PC-9 (cell line): Measurements from ENCODE around the gene DNAJC7.

Experiments
- EZH2 ChIP-seq: fragments of 200-600 bp; sonication (generic); IDR thresholded peaks from 2 replicates; pipeline ENCODE4 v1.8.0; 2017; ENCODE audit warnings: antibody characterized with exemption, low read depth
- TF ChIP-seq, protein P1 (sequence below): fragments of 200-600 bp; sonication (generic); conservative IDR thresholded peaks from 2 replicates; pipeline ENCODE4 v1.6.1; 2017; ENCODE audit warnings: mixed run types, antibody characterized with exemption, mild to moderate bottlenecking, moderate library complexity

DNA sequence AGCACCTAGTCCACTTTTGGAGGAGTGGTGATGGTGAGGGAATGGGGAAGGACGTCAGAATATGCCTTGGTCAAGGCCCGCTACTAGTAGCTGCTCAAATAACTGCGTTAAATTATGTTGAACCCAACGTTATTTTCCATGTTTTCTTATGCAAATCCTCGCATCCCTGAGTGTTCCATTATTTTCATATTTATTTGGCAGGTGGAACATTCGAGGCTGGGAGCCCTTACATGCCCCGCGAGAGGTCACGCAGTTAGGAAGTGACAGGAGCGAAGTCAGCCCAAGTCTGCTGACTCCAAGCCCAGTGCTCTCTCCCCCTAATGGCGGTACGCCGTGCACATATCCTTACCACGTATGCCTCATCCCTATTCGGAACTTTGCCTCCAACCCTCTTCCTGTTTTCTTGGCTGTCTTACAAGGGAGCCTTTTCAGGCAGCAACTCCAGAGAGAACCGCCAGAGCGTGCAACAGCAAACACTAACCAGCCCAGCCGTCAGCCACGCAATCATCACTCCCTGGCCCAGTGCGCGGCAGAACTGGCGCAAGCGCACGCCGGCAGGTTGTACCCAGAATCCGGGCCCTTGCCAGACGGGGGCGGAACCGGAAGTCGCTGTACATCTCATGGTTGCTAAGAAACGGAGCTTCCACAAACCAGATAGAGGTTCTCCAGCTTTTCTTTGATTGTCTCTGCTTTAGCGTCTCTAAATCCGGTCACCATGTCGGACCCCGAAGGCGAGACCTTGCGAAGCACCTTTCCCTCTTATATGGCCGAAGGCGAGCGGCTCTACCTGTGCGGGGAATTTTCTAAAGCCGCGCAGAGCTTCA is 87.0 kb downstream of the DNAJC7 start, which contains the start of gene ODAD4:
- TF ChIP-seq, protein P1, sequence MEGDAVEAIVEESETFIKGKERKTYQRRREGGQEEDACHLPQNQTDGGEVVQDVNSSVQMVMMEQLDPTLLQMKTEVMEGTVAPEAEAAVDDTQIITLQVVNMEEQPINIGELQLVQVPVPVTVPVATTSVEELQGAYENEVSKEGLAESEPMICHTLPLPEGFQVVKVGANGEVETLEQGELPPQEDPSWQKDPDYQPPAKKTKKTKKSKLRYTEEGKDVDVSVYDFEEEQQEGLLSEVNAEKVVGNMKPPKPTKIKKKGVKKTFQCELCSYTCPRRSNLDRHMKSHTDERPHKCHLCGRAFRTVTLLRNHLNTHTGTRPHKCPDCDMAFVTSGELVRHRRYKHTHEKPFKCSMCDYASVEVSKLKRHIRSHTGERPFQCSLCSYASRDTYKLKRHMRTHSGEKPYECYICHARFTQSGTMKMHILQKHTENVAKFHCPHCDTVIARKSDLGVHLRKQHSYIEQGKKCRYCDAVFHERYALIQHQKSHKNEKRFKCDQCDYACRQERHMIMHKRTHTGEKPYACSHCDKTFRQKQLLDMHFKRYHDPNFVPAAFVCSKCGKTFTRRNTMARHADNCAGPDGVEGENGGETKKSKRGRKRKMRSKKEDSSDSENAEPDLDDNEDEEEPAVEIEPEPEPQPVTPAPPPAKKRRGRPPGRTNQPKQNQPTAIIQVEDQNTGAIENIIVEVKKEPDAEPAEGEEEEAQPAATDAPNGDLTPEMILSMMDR: no peak; the same call in 1 of the 2 replicates
- no peak for TF ChIP-seq EZH2
